ACHN (cell line): Measurements from ENCODE around the gene CD34.

Source experiments
- DNase-seq: peaks from one replicate; pipeline ENCODE4 v3.0.0-alpha.2; 2015
- in situ Hi-C: cut with HindIII; loops from 2 replicates; pipeline ENCODE4 v1.10.0; 2017; ENCODE audit warnings: low sequenced_read_pairs, low pct_ligation_motif_present, low pct_unique_long_range_greater_than_20kb

CD34 gene

GRCh38 chr1:207866471-207867135 lies 44.3 kb downstream of the CD34 start:
- DNase-seq = no peak
- in situ Hi-C loops = no loop called here

GRCh38 chr1:207863893-207864535 lies 46.9 kb downstream of the CD34 start:
- no peak for DNase-seq

DNA sequence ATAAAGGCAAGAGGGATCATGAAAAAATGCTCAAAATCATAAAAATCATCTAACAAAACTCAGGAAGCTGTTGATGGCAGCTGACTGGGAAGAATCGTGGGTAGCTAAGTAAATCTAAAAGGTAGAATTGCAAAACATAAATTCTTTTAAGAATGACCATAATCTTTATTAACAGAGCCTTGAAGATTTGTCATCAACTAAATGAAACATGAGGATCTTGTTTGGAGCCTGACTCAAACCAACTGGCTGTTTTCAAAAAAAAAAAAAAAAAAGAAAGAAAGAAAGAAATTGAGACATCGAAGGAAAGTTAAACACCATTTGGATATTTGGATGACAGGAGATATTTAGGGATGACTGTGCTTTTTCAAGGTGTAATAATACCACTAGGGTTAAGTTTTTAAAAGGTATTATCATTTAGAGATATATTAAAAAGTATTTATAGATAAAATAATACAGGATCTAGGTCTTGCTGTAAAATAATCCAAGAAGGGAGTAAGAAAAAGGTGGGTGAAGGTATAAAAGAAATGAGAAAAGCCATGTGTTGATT lies 48.6 kb downstream of the CD34 start:
- DNase-seq = no peak
- in situ Hi-C loops = no loop called here

More at GRCh38 chr1:207863893-207864535, 46.9 kb downstream of the CD34 start:
- in situ Hi-C loops = no loop called here

DNA sequence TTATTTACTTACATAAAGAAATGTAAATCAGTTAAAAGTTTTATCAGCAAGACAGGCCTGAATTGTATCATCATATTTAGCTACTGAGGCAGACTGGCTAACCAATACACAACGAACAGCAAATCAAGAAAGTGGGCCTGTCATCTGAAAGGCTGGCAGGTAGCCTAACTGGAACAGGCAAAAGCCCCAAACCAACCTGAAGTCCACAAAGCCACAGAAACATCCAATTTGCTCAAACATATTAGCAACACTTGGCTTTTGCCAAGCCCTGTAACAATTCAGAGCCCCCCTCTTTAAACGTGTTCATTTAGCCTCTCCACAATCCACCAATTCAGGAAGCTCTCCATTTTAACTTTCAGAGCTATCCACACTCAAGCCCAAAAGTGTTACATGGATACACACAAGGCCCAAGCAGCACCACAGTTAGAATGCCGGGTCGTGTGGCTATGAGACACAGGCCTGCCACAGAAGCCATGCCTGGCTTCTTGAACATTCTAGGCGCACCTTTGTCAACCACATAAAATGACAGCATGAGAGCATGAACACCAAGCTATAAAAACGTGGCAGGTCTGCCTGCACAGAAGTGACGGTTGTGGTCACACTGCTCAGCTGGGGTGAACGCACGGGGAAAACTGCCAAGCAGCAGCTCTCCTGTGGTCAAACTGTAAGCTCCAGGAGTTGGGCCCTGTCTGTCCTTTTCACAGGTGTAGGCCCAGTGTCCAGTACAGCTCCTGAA lies 49.3 kb downstream of the CD34 start:
- in situ Hi-C loops = no loop called here
- DNase-seq = no peak

DNA sequence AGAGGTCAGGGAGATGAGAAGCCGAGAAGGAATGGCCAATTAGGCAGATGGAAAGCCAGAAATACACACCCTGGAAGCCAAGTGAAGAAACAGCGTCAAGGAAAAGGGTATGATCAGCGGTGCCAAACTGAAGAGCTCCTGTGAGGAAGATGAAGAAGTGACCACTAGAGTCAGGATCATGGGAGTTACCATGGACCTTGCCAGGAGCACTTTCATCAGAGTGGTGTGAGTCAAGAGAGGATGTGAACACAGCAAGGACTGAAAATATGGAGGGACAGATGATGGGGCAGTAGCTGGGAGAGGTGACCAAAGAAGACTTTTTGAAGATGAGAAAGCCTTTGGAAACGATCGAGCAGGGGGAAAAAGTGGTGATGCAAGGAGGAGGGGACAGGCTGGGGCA lies 50.4 kb downstream of the CD34 start:
- in situ Hi-C loops = no loop called here
- no peak for DNase-seq

DNA sequence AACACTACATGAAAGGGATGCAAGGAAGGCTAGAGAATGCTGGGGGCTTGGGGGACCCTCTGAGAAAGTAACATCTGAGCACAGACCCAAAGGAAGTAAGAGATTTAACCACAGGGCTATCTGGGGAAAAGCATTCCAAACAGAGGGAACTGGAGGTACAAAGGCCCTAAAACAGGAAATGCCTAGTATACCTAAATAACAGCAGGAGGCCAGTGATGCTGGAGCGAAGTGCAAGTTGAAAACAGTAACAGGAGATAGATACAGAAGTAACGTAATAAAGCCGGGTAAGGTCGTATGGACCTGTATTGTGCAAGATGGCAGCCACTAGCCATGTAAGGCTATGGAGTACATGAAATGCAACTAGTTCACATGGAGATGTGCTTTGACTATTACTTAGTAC lies 52.1 kb downstream of the CD34 start:
- no peak for DNase-seq
- in situ Hi-C loops = no loop called here

DNA sequence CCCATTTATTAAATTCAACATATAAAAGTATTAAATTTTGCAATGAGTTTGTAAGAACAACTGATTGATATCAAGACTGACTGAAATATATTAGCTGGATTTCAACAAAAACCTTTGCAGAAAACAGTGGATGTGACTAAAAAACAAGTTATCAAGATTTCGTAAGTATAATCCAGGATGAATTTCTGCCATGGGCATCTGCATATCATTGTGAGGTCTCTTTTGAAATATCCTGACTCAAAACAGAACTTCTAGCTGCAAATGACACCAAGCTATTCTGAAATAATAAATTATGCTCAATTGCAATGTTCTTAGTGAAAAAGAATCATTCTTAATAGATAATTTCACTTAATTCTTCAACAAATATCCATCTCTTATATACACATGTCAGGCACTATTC lies 52.6 kb downstream of the CD34 start:
- in situ Hi-C loops = no loop called here
- no peak for DNase-seq

- in situ Hi-C loops = no loop called here
- DNase-seq = no peak
Observed at GRCh38 chr1:207857447-207857846, 53.5 kb downstream of the CD34 start.

DNA sequence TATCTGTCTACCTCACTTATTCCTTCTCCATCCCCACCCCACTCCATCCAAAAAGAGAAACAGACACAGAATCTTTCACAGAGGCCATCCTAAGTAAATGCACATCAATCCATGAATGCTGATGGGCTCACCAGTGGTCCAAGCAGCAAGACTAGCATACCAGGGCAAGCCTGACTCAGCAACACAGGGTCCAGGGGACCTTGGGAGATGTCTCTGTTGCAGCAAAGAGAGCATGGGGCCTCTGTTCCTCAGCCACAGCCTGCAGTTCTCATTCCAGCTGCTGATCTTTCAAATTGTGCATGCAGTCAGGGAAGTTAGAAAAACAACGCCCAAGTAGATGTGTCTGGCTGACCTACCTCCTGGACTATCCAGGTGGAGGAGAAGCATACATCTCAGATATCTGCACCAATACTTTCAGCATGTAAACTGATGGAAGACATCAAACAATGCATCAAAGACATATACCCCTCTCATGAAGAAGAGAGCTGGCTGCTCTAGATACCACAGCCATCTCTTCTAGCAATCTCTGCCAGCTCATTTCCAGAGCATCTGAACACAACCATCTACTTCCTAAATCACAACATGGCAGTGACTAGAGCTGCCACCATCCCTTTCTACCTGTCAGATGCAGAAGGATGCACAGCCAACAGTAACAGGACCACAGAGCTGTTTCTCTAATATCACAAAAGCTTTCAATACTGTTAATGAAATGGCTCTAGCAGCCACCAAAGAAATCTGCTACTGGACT lies 54.5 kb downstream of the CD34 start:
- in situ Hi-C loops = no loop called here
- no peak for DNase-seq

- in situ Hi-C loops = no loop called here
- no peak for DNase-seq
Observed at GRCh38 chr1:207854001-207854400, 56.9 kb downstream of the CD34 start.

DNA sequence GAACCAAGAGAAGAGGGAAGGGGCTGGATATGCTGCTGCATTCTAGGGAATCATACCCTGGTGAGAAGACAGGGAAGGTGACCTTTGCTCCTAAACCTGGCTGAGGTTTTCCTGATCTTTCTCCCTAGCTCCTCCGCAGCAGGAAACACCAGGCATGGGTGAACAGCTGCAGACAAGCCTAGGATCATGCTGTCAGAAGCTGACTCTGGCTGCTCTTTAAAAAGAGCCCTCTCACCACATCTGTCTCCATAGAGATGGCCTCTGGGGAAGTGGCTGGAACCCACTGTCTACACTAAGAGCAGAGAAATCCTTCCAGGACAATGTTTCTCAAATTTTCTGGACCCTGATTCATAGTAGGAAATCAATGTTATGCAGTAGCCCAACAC lies 57.6 kb downstream of the CD34 start:
- no peak for DNase-seq
- in situ Hi-C loops = no loop called here

DNA sequence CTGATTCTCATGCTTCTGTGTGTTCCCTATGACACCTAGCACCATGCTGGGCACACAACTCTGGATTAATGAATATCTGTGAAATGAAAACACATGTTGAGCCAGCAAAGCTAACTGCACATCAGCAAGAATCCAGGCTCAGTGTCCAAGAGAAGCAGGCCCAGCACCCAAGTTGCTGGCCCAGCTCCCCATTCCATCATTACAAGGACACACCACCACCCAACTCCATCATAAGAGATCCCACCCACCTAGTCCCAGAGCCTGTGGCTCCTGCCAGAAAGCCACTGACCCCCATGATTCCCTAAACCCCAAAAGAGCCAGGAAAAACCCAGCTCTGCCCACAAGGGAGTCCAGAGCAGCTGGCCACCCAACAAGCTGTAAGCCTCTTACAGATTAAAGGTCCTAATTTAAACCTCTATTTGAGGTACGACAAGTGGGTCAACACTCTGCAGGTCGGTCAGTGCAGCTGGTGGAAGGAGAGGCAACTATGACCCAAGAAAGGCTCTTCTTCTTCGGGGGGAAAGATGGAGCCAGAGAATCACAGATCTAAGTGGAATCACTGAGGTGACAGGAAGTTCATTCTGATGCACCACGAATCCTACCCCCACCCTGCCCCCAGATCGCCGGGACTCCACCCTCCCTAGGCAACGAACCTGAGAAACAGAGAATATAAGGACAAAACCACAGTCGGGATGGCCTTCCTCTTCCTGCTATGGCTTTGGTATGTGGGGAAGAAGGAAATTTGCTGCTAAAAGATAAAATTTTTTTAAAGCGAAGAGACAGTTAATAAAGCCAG lies 58.2 kb downstream of the CD34 start:
- DNase-seq = no peak
- in situ Hi-C loops = no loop called here

- no peak for DNase-seq
- in situ Hi-C loops = no loop called here
Observed at GRCh38 chr1:207851696-207852095, 59.2 kb downstream of the CD34 start.

GRCh38 chr1:207850621-207851407 lies 60.1 kb downstream of the CD34 start:
- in situ Hi-C loops = no loop called here

GRCh38 chr1:207849646-207850045 lies 61.3 kb downstream of the CD34 start:
- no peak for DNase-seq
- in situ Hi-C loops = no loop called here

More at GRCh38 chr1:207850621-207851407, 60.1 kb downstream of the CD34 start:
- DNase-seq = no peak

- no peak for DNase-seq
- in situ Hi-C loops = no loop called here
Observed at GRCh38 chr1:207849016-207849415, 61.9 kb downstream of the CD34 start.

- in situ Hi-C loops = no loop called here
- DNase-seq = no peak
Observed at GRCh38 chr1:207848234-207848633, 62.7 kb downstream of the CD34 start.
